SH-SY5Y (cell line): ENCODE results near the gene IGFBP5.

Experiments
- GATA2 ChIP-seq: IDR thresholded peaks from 2 replicates; pipeline ENCODE4 v1.6.1; 2011; ENCODE audit warnings: mild to moderate bottlenecking, low read depth, low read length
- GATA3 ChIP-seq: IDR thresholded peaks from 2 replicates; pipeline ENCODE4 v1.6.1; 2011; ENCODE audit warnings: low read depth, mild to moderate bottlenecking, low read length, moderate library complexity

DNA sequence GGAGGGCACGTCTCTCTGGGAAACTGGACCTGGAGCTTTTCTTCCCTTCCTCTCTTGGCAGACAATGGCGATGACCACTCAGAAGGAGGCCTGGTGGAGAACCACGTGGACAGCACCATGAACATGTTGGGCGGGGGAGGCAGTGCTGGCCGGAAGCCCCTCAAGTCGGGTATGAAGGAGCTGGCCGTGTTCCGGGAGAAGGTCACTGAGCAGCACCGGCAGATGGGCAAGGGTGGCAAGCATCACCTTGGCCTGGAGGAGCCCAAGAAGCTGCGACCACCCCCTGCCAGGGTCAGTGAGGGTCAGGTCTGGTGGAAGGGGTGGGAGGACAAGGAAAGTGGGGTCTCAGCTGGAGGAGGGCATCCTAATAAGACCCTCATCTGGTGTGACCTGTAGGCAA lies 34.9 kb downstream of the IGFBP5 start:
- TF ChIP-seq GATA3 (no peak), GATA2 (no peak)
